Keratinocyte (primary cell): ENCODE results near the gene ANTXR2. TPM values are rescaled to one million over a fixed set of nuclear protein-coding genes. Genes with fewer than 3 reads are reported as not detected.

Source experiments
- DNase-seq: peaks from one replicate; pipeline ENCODE4 v3.0.0-alpha.2; 2011; ENCODE audit warnings: low read depth, missing footprints, low spot score
- FAIRE-seq: peaks from 2 replicates; lab custom pipeline; 2011; peaks lifted over from hg19 to GRCh38; lab: Jason Lieb, UNC
- H2AFZ ChIP-seq: 2 replicates; pipeline ENCODE4 v1.6.0; 2012; ENCODE audit warnings: low read length, control low read depth, inconsistent platforms; ENCODE audit not compliant: control insufficient read depth
- H3K27ac ChIP-seq: 2 replicates; pipeline ENCODE4 v1.5.1; 2011; ENCODE audit warnings: low read length; ENCODE audit not compliant: control insufficient read depth, insufficient read depth
- H3K27me3 ChIP-seq: 3 replicates; pipeline ENCODE4 v1.6.0; 2011; ENCODE audit warnings: low read length; ENCODE audit not compliant: control insufficient read depth, insufficient read depth; ENCODE audit errors: extremely low read depth
- H3K36me3 ChIP-seq, 2 experiments: 2 replicates in 1 of 2; 3 replicates in 1 of 2; pipeline ENCODE4 v1.5.1; 2011; ENCODE audit warnings: low read length in 2 of 2, mild to moderate bottlenecking in 1 of 2; ENCODE audit not compliant: control insufficient read depth in 2 of 2, insufficient read depth in 2 of 2; ENCODE audit errors: extremely low read depth in 1 of 2
- H3K4me1 ChIP-seq: 3 replicates; pipeline ENCODE4 v1.5.1; 2011; ENCODE audit warnings: low read length; ENCODE audit not compliant: control insufficient read depth, insufficient read depth; ENCODE audit errors: extremely low read depth
- H3K4me2 ChIP-seq: 3 replicates; pipeline ENCODE4 v1.6.0; 2011; ENCODE audit warnings: low read depth, low read length; ENCODE audit not compliant: control insufficient read depth, insufficient read depth; ENCODE audit errors: extremely low read depth
- H3K4me3 ChIP-seq, 3 experiments: fragments of 200-600 bp in 1 of 3; sonication (generic) in 1 of 3; 2 replicates in 2 of 3; 3 replicates in 1 of 3; pipeline ENCODE4 v1.5.1; 2011 to 2016; ENCODE audit warnings: low read length in 3 of 3, mild to moderate bottlenecking in 3 of 3, control low read depth in 2 of 3, inconsistent platforms in 1 of 3, low read depth in 1 of 3, mixed read lengths in 1 of 3, mixed run types in 1 of 3, moderate library complexity in 1 of 3; ENCODE audit not compliant: control insufficient read depth in 2 of 3, insufficient read depth in 2 of 3; ENCODE audit errors: extremely low read depth in 1 of 3
- H3K79me2 ChIP-seq: 2 replicates; pipeline ENCODE4 v1.6.0; 2012; ENCODE audit warnings: low read length; ENCODE audit not compliant: control insufficient read depth, insufficient read depth
- H3K9ac ChIP-seq: 3 replicates; pipeline ENCODE4 v1.6.0; 2011; ENCODE audit warnings: low read length; ENCODE audit not compliant: control insufficient read depth, insufficient read depth; ENCODE audit errors: extremely low read depth
- H3K9me1 ChIP-seq: 3 replicates; pipeline ENCODE4 v1.6.0; 2011; ENCODE audit warnings: low read length; ENCODE audit not compliant: control insufficient read depth, insufficient read depth; ENCODE audit errors: extremely low read depth
- H3K9me3 ChIP-seq: 2 replicates; pipeline ENCODE4 v1.5.1; 2012; ENCODE audit warnings: low read depth, low read length; ENCODE audit not compliant: control insufficient read depth
- H4K20me1 ChIP-seq: 3 replicates; pipeline ENCODE4 v1.6.0; 2011; ENCODE audit warnings: low read length; ENCODE audit not compliant: control insufficient read depth, insufficient read depth; ENCODE audit errors: extremely low read depth
- EZH2 ChIP-seq: IDR thresholded peaks from one replicate; pipeline ENCODE4 v1.6.1; 2012; ENCODE audit warnings: inconsistent platforms, mild to moderate bottlenecking, low read length, moderate library complexity
- dilution Hi-C: fragments of 300-500 bp; cut with MboI; formaldehyde crosslinking; loops from one replicate; pipeline ENCODE4 v1.7.0; 2020; ENCODE audit warnings: low sequenced_read_pairs; ENCODE audit not compliant: extremely low pct_ligation_motif_present
- polyA plus RNA-seq, 5 experiments: library from polyadenylated mRNA; depleted of rRNA in 3 of 5; stranded (reverse) in 3 of 5; stranded (forward) in 1 of 5; unstranded in 1 of 5; fragments of >200 nt; gene quantifications; 1 replicate in 1 of 5; 2 replicates in 3 of 5; 3 replicates in 1 of 5; pipeline versions ENCODE4 v1.2.1 to v1.2.3, GENCODE V29; 2011 to 2012; ENCODE audit warnings: missing spikeins in 2 of 5, low read depth in 1 of 5, low replicate concordance in 1 of 5
- TF ChIP-seq, protein P1 (sequence below), 3 experiments: IDR thresholded peaks in 1 of 3; conservative IDR thresholded peaks in 1 of 3; optimal IDR thresholded peaks in 1 of 3; 2 replicates in 2 of 3; 3 replicates in 1 of 3; pipeline versions ENCODE3 to v1.5.1; 2011; ENCODE audit warnings: low read length in 3 of 3, mild to moderate bottlenecking in 3 of 3, moderate library complexity in 2 of 3, control low read depth in 1 of 3, inconsistent platforms in 1 of 3; ENCODE audit not compliant: insufficient read depth in 2 of 3; ENCODE audit errors: extremely low read depth in 1 of 3

Gene ANTXR2
- polyA plus RNA-seq, 1 donor (not counting 4 experiments of a cell fraction or from before 2014, with no cell fraction given), result 89.1 TPM

DNA sequence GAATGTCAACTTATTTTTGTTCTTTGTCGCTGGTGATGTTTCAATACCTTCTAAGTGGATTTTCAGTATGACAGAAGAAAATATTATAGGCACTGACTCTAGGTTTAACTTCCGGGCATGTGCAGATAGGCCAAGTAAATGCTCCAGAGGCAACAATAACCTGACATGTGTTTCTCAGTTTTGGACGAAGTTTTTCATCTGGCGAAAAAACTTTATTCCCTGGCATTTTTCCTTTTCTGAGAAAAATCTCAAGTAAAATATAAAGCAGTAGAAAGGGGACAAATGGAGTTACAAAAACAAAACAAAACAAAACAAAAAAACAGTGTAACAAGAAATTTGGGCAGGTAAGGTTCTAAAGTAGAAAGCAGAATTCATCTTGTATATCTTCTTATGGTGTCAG, 173.5 kb downstream of the ANTXR2 start:
- FAIRE-seq (no peak), DNase-seq (no peak)
- no peaks in the 10 kb centered on the region for H3K27me3 ChIP-seq
- no peaks in the 10 kb centered on the region for H3K79me2 ChIP-seq
- dilution Hi-C loops, result no loop called here
- no peak overlapping the region for H3K27ac ChIP-seq
- no peaks in the 10 kb centered on the region for H3K9me3 ChIP-seq
- no peaks in the 10 kb centered on the region for H3K4me1 ChIP-seq
- no peak overlapping the region for H3K4me3 ChIP-seq
- H3K36me3 ChIP-seq, result no peaks in the 10 kb centered on the region
- H2AFZ ChIP-seq, result no peak overlapping the region
- TF ChIP-seq, protein P1, sequence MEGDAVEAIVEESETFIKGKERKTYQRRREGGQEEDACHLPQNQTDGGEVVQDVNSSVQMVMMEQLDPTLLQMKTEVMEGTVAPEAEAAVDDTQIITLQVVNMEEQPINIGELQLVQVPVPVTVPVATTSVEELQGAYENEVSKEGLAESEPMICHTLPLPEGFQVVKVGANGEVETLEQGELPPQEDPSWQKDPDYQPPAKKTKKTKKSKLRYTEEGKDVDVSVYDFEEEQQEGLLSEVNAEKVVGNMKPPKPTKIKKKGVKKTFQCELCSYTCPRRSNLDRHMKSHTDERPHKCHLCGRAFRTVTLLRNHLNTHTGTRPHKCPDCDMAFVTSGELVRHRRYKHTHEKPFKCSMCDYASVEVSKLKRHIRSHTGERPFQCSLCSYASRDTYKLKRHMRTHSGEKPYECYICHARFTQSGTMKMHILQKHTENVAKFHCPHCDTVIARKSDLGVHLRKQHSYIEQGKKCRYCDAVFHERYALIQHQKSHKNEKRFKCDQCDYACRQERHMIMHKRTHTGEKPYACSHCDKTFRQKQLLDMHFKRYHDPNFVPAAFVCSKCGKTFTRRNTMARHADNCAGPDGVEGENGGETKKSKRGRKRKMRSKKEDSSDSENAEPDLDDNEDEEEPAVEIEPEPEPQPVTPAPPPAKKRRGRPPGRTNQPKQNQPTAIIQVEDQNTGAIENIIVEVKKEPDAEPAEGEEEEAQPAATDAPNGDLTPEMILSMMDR (optimal IDR thresholded peaks at IDR 0.05 in 1 of 3, IDR thresholded peaks at IDR 0.05 in 1 of 3, conservative IDR thresholded peaks at IDR 0.05 in 1 of 3; ENCODE audit: extremely low read depth in 1 of 3, insufficient read depth in 2 of 3, low read length in 3 of 3), result no peak
- no peak for TF ChIP-seq EZH2
- no peaks in the 10 kb centered on the region for H4K20me1 ChIP-seq
- no peak overlapping the region for H3K4me2 ChIP-seq
- H3K9me1 ChIP-seq, result no peaks in the 10 kb centered on the region
- no peak overlapping the region for H3K9ac ChIP-seq

DNA sequence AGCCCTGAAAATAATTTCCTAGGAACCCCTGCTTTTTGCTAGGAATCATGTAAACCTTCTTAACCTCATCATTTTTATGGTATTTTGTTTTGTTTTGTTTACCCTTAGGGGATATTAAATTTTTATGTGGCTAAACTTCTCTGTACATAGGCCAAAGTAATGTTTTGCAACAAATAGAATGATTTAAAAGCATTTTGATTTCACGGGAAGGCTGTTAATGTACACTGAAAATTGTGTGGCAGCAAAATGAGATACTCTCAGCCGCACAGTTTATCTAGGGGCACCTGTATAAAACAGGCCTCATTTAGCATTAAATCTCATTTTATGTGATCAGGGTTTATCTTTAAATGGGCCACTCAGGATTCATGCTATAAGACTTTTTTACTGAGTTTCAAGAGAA, 175.0 kb downstream of the ANTXR2 start:
- H3K9me1 ChIP-seq, result no peaks in the 10 kb centered on the region
- H3K4me1 ChIP-seq, result no peaks in the 10 kb centered on the region
- H3K9me3 ChIP-seq, result no peaks in the 10 kb centered on the region
- TF ChIP-seq, protein P1 (optimal IDR thresholded peaks at IDR 0.05 in 1 of 3, IDR thresholded peaks at IDR 0.05 in 1 of 3, conservative IDR thresholded peaks at IDR 0.05 in 1 of 3; ENCODE audit: extremely low read depth in 1 of 3, insufficient read depth in 2 of 3, low read length in 3 of 3), result no peak
- TF ChIP-seq EZH2, result no peak
- DNase-seq (no peak), FAIRE-seq (no peak)
- no peaks in the 10 kb centered on the region for H3K36me3 ChIP-seq
- dilution Hi-C loops, result no loop called here
- H3K4me2 ChIP-seq, result no peak overlapping the region
- no peak overlapping the region for H2AFZ ChIP-seq
- no peaks in the 10 kb centered on the region for H3K27me3 ChIP-seq
- no peak overlapping the region for H3K9ac ChIP-seq
- no peak overlapping the region for H3K27ac ChIP-seq
- no peaks in the 10 kb centered on the region for H3K79me2 ChIP-seq
- no peaks in the 10 kb centered on the region for H4K20me1 ChIP-seq
- H3K4me3 ChIP-seq, result no peak overlapping the region
